Epithelial cell of proximal tubule (primary cell): Measurements from ENCODE around the gene OR10S1. TPM values are rescaled to one million over a fixed set of nuclear protein-coding genes. Genes with fewer than 3 reads are reported as not detected.
A peak's percentile ranks its signal among the peaks of the same experiment; 100 is the strongest.

Experiments
- DNase-seq: peaks from one replicate; pipeline ENCODE4 v3.0.0-alpha.2; 2011; ENCODE audit warnings: low read depth
- H3K4me3 ChIP-seq: 2 replicates; pipeline ENCODE4 v1.5.1; 2011; ENCODE audit warnings: low read depth, mild to moderate bottlenecking, low read length
- CTCF ChIP-seq: conservative IDR thresholded peaks from 2 replicates; pipeline ENCODE4 v1.5.1; 2012; ENCODE audit warnings: low read depth, mild to moderate bottlenecking, low read length
- total RNA-seq: library from RNA; depleted of rRNA; stranded (reverse); fragments of >200 nt; gene quantifications from 2 replicates; pipeline ENCODE4 v1.2.3, GENCODE V29; 2015

The OR10S1 gene
- total RNA-seq, 1 donor from 2014 or later: not detected

DNA sequence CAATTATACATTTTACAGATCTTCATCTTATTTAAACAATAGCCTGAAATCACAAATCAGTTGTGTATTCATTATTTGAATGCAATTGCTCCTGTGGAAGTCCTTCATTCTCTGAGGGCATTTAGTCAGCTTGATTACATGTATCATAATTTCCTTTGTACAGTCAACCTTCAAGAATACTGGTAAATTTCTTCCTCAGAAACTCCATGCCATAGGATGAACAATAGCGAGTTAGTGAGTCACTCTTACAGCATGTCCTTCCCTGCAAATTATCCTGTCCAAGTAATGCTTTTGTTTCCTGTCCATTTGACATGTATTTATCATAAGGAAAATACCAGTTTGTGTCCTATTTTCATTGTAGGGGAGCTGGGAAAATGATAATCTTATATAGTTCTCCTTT, 3.8 kb downstream of the OR10S1 start:
- no peak overlapping the region for H3K4me3 ChIP-seq
- peak; percentile 23 for DNase-seq
- TF ChIP-seq CTCF: no peak

DNA sequence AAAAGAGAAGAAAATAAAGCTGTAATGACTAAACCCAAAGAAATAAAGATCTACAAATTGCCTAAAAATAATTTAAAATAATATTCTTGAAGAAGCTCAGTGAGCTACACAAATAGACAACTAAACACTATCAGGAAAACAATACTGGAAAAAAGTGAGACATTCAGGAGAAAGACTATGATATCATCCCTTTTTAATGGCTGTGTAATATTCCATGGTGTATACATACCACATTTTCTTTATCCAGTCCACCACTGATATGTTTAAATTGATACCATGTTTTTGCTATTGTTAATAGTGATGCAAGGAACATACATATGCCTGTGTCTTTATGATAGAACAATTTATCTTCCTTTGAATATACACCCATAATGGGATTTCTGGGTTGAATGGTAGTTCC, 20.8 kb downstream of the OR10S1 start:
- TF ChIP-seq CTCF: no peak
- DNase-seq: no peak
- no peak overlapping the region for H3K4me3 ChIP-seq

- no peak for DNase-seq
- no peak overlapping the region for H3K4me3 ChIP-seq
- no peak for TF ChIP-seq CTCF
Observed at GRCh38 chr11:123945132-123945531, 32.4 kb downstream of the OR10S1 start.

GRCh38 chr11:123943738-123944137, 33.8 kb downstream of the OR10S1 start, which contains the start of gene OR6T1:
Gene OR6T1 (minus strand): TSS chr11:123943838. CDS start chr11:123943838, 0 bp downstream.
- no peak within 1 kb of the TSS for H3K4me3 ChIP-seq
- no peak for TF ChIP-seq CTCF
- no peak for DNase-seq

GRCh38 chr11:123942413-123942812, 35.2 kb downstream of the OR10S1 start:
- no peak for DNase-seq
- no peak overlapping the region for H3K4me3 ChIP-seq
- no peak for TF ChIP-seq CTCF

DNA sequence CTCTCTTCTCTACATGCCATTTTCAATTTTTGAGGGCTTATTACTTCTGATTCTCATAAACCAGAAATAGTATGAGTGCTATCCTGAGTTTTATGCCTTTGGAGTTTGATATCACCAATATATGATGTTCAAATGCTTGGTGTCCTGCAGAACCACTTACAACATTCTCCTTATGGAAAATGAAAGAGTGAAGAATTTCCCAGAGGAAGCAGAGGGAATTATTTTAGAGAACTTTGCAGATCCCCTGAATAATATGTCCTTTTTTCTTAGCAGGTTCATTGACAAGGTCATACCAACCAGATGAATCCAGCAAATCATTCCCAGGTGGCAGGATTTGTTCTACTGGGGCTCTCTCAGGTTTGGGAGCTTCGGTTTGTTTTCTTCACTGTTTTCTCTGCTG, 38.3 kb downstream of the OR10S1 start, which contains the start of gene OR4D5:
Gene OR4D5 (plus strand): TSS at position 301 of the 400 bp plus-strand sequence. CDS start 0 bp downstream, at position 301.
- no peak for TF ChIP-seq CTCF
- DNase-seq: no peak
- H3K4me3 ChIP-seq: no peak within 1 kb of the TSS

Other genes starting within 250 kb of the OR10S1 start
- gene ZNF202, start 236.1 kb downstream of the OR10S1 start, total RNA-seq: 2.2 and 7.5 TPM in 2 replicates
- not detected in 2 replicates for gene OR6X1, start 223.3 kb downstream of the OR10S1 start, total RNA-seq
- gene OR6M1, start 171.4 kb downstream of the OR10S1 start, total RNA-seq: not detected in 2 replicates
- not detected in 2 replicates for gene TMEM225, start 92.1 kb downstream of the OR10S1 start, total RNA-seq
- not detected in 2 replicates for gene OR8D4, start 75.6 kb downstream of the OR10S1 start, total RNA-seq
- not detected in 2 replicates for gene OR4D5, start 38.2 kb downstream of the OR10S1 start, total RNA-seq
- not detected in 2 replicates for gene OR6T1, start 33.9 kb downstream of the OR10S1 start, total RNA-seq
- gene OR10G6, start 17.4 kb upstream of the OR10S1 start, total RNA-seq: not detected in 2 replicates
- gene OR10G4, start 35.2 kb upstream of the OR10S1 start, total RNA-seq: not detected in 2 replicates
- not detected in 2 replicates for gene OR10G9, start 45.2 kb upstream of the OR10S1 start, total RNA-seq
- gene OR10G8, start 49.0 kb upstream of the OR10S1 start, total RNA-seq: not detected in 2 replicates
- gene OR10G7, start 63.5 kb upstream of the OR10S1 start, total RNA-seq: not detected in 2 replicates
- 12.1 and 13.1 TPM in 2 replicates for gene VWA5A, start 137.7 kb upstream of the OR10S1 start, total RNA-seq
- not detected in 2 replicates for gene OR10D3, start 205.6 kb upstream of the OR10S1 start, total RNA-seq